Nephron progenitor cell (in vitro differentiated cells): Measurements from ENCODE around the gene DDAH1.
A peak's percentile ranks its signal among the peaks of the same experiment; 100 is the strongest.

Experiments
- DNase-seq: peaks from one replicate; pipeline ENCODE4 v3.0.0; 2021
- H3K27ac Mint-ChIP-seq: 2 replicates; pipeline ENCODE4 v1.8.0; 2021; ENCODE audit warnings: mild to moderate bottlenecking, moderate library complexity, mixed read lengths
- H3K27me3 Mint-ChIP-seq: 2 replicates; pipeline ENCODE4 v1.8.0; 2021; ENCODE audit warnings: mild to moderate bottlenecking, low read depth, mixed read lengths; ENCODE audit not compliant: poor library complexity
- H3K36me3 Mint-ChIP-seq: 2 replicates; pipeline ENCODE4 v1.8.0; 2021; ENCODE audit warnings: low read depth, mixed read lengths
- H3K4me1 Mint-ChIP-seq: 2 replicates; pipeline ENCODE4 v1.8.0; 2021; ENCODE audit warnings: mixed read lengths
- H3K4me3 Mint-ChIP-seq: 2 replicates; pipeline ENCODE4 v1.8.0; 2021; ENCODE audit warnings: mild to moderate bottlenecking, moderate library complexity, mixed read lengths
- H3K9me3 Mint-ChIP-seq: 2 replicates; pipeline ENCODE4 v1.8.0; 2021; ENCODE audit warnings: mild to moderate bottlenecking, moderate library complexity, mixed read lengths
- TF ChIP-seq, protein P1 (sequence below): fragments of 200-600 bp; sonication (generic); IDR thresholded peaks from 2 replicates; pipeline ENCODE4 v1.5.0; 2021; ENCODE audit warnings: antibody characterized with exemption

The DDAH1 gene

DNA sequence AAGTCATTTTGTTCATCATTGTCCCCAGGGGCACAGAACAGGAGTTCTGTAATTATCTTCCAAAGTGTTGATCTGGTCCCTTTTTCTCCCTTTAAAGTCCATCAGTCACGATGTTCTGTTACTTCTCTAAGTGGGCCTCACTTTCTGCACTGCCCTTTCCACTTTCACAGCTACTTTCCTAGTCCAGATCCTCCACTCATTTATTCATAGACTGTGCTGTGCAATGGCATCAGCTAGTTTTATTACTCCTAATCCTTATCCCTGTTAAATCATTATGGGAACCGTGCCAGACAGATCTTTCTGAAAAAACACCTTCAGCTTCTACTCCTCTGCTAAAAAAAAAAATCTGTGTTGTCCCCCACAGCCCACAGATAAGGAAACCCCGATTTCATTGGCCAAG is 124.5 kb downstream of the DDAH1 start:
- H3K27ac Mint-ChIP-seq: peak overlapping the region; percentile 13
- TF ChIP-seq, protein P1, sequence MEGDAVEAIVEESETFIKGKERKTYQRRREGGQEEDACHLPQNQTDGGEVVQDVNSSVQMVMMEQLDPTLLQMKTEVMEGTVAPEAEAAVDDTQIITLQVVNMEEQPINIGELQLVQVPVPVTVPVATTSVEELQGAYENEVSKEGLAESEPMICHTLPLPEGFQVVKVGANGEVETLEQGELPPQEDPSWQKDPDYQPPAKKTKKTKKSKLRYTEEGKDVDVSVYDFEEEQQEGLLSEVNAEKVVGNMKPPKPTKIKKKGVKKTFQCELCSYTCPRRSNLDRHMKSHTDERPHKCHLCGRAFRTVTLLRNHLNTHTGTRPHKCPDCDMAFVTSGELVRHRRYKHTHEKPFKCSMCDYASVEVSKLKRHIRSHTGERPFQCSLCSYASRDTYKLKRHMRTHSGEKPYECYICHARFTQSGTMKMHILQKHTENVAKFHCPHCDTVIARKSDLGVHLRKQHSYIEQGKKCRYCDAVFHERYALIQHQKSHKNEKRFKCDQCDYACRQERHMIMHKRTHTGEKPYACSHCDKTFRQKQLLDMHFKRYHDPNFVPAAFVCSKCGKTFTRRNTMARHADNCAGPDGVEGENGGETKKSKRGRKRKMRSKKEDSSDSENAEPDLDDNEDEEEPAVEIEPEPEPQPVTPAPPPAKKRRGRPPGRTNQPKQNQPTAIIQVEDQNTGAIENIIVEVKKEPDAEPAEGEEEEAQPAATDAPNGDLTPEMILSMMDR: no peak
- no peak for DNase-seq

DNA sequence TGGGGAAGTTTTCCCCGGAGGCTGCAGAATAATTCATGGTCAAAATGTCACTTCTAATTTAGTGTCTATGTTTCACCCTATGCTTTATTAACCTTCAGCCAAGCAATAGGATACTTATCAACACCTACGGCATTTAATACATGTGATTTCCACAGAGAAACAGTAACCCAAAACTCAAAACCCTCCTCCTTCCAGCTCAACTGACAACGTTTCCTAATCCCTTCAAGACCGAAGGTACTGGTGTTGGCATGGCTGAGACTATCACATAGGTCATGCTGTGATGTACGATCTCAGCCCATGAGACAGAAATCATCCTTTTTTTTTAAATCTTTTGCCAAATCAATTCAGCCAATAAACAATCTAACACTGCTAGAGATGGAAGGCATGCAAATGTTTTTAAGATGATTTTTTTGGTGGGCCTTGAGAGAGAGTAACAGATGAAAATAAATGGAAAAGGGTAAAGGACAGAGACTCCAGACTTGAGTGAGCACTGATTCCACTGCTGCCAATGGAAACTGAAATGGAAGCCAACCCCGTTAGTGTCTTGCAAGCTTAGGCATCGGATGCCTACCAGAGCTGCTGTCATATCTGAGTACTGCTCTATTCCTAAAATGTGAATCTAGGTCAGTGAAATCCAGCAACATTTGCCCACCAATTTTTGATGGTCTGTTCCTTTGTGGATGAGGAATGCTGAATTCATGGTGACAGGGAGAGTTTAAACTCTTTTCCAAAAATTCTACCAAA is 125.1 kb downstream of the DDAH1 start:
- Mint-ChIP-seq H3K36me3 (peaks cover 2% of the 10 kb centered on the region), H3K27ac (peak overlapping the region; percentile 2), H3K4me3 (no peak overlapping the region), H3K9me3 (no peaks in the 10 kb centered on the region), H3K27me3 (no peaks in the 10 kb centered on the region), H3K4me1 (no peaks in the 10 kb centered on the region)
- TF ChIP-seq, protein P1: no peak
- DNase-seq: no peak

More for the DNA sequence above, 124.5 kb downstream of the DDAH1 start:
- Mint-ChIP-seq H3K36me3 (no peaks in the 10 kb centered on the region), H3K27me3 (no peaks in the 10 kb centered on the region), H3K4me1 (no peaks in the 10 kb centered on the region), H3K9me3 (no peaks in the 10 kb centered on the region), H3K4me3 (no peak overlapping the region)

DNA sequence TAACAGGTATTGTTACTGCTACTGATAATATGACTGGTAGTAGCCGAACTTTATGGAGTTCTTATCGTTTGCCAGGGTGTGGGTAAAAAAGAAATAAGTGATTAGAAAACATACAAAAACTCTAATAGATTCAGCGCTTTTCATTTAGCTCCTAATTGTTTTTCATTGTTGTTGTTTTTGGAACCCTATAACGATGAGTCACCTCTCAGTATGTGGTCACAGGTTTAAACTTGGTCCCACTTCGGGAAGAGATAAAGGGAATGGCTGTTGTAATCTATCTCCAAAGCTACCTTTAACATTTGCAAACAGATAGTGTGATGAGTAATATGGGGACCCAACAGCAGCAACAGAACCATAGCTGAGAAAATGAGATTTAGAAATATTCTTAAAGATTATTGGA is 125.9 kb downstream of the DDAH1 start:
- TF ChIP-seq, protein P1: no peak
- Mint-ChIP-seq H3K4me1 (no peaks in the 10 kb centered on the region), H3K9me3 (peaks cover 2% of the 10 kb centered on the region), H3K27ac (no peak overlapping the region), H3K4me3 (no peak overlapping the region), H3K36me3 (peaks cover 9% of the 10 kb centered on the region), H3K27me3 (peaks cover 2% of the 10 kb centered on the region)
- DNase-seq: no peak

DNA sequence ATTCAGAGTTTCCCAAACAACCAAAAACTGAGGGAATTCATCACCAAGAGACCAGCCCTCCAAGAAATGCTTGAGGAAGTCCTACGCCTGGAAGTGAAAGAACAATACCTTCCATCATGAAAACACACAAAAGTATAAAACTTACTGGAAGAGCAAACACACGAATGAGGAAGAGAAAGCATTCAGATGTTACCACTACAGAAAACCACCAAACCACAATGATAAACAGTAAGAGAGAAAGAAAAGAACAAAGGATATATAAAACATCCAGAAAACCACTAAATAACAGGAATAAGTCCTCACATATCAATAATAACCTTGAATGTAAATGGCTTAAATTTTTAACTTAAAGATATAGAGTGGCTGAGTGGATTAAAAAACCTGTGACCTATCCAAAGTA is 130.0 kb downstream of the DDAH1 start:
- no peak overlapping the region for H3K27ac Mint-ChIP-seq
- no peaks in the 10 kb centered on the region for H3K4me1 Mint-ChIP-seq
- no peak overlapping the region for H3K4me3 Mint-ChIP-seq
- peaks cover 14% of the 10 kb centered on the region for H3K9me3 Mint-ChIP-seq
- no peak for DNase-seq
- peaks cover 21% of the 10 kb centered on the region for H3K36me3 Mint-ChIP-seq
- TF ChIP-seq, protein P1: no peak
- H3K27me3 Mint-ChIP-seq: peaks cover 3% of the 10 kb centered on the region

DNA sequence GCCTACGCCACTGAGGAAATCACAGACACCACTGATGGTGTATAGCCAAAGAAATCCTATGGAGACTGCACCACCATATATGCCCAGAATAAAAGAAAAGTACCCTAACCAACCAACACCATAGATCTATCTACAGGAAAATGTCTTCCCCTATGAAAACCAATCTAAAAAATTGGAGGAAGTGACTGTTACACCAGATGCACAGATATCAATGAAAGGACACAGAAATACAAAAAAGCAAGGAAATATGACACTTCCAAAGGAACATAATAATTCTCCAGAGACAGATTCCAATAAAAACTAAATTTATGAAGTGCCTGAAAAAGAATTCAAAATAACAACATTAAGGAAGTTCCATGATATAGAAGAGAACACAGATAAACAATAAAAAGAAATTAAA is 131.8 kb downstream of the DDAH1 start:
- Mint-ChIP-seq H3K4me3 (no peak overlapping the region), H3K4me1 (no peaks in the 10 kb centered on the region), H3K9me3 (peaks cover 14% of the 10 kb centered on the region), H3K27ac (no peak overlapping the region), H3K36me3 (peaks cover 21% of the 10 kb centered on the region), H3K27me3 (peaks cover 3% of the 10 kb centered on the region)
- TF ChIP-seq, protein P1: no peak
- DNase-seq: no peak

DNA sequence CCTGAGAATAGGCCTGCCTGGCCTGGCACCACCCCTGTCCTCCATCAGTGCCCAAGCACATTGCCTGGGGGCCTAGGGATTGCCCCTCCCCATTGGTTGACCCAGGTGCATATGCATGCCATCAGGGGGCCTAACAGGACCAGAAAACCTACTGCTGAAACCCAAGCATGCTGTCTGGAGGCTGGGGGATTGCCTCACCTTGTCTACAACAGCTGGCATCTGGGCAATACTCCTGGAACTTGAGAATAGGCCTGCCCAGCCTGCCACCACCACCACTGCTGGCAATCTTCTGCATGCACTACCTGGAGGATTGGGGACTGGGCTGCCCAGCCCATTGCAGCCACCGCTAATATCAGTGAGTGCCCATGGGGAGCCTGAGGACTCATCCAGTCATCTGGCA is 132.4 kb downstream of the DDAH1 start:
- DNase-seq: no peak
- no peaks in the 10 kb centered on the region for H3K4me1 Mint-ChIP-seq
- TF ChIP-seq, protein P1: no peak
- peaks cover 14% of the 10 kb centered on the region for H3K9me3 Mint-ChIP-seq
- H3K27me3 Mint-ChIP-seq: peaks cover 3% of the 10 kb centered on the region
- peaks cover 21% of the 10 kb centered on the region for H3K36me3 Mint-ChIP-seq
- no peak overlapping the region for H3K4me3 Mint-ChIP-seq
- no peak overlapping the region for H3K27ac Mint-ChIP-seq
